T-cell (primary cell): ENCODE results near the gene AXIN2. TPM values are rescaled to one million over a fixed set of nuclear protein-coding genes. Genes with fewer than 3 reads are reported as not detected.

ENCODE experiments used
- ATAC-seq, 4 experiments: fragments of 200-7000 bp in 3 of 4; fragments of 150-1000 bp in 1 of 4; cut with Tn5 transposase; replicated peaks in 1 of 4; 1 replicate in 3 of 4; 2 replicates in 1 of 4; pipeline ENCODE4 v1.10.0; 2021; ENCODE audit warnings: moderate library complexity in 3 of 4, mild to moderate bottlenecking in 2 of 4, moderate number of reproducible peaks in 1 of 4
- CTCF ChIA-PET, 2 donors: fragments of 300-600 bp; sonication (Branson Sonifier 250); formaldehyde crosslinking; loops; one replicate each; lab custom pipeline; 2022; ENCODE audit warnings: antibody characterized with exemption in 2 of 2; lab: Charles Lee
- POLR2A ChIA-PET, 2 donors: fragments of 300-600 bp; sonication (Branson Sonifier 250); formaldehyde crosslinking; loops; one replicate each; lab custom pipeline; 2022; ENCODE audit warnings: antibody characterized with exemption in 2 of 2; lab: Charles Lee
- DNase-seq, 35 experiments: peaks; one replicate each; pipeline versions ENCODE4 v3.0.0 to v3.0.0-alpha.2; 2013 to 2023
- H3K27ac ChIP-seq: one replicate; pipeline ENCODE4 v1.5.1; 2013; ENCODE audit warnings: low read length
- H3K27me3 ChIP-seq, 2 experiments: replicated peaks in 1 of 2; 1 replicate in 1 of 2; 2 replicates in 1 of 2; pipeline versions ENCODE4 v1.6.1 to v1.7.0; 2013; ENCODE audit warnings: low read length in 1 of 2, mixed read lengths in 1 of 2; ENCODE audit not compliant: control insufficient read depth in 2 of 2, insufficient read depth in 2 of 2; ENCODE audit errors: extremely low read depth in 1 of 2
- H3K36me3 ChIP-seq, 2 donors: 1 replicate in 1 of 2; 2 replicates in 1 of 2; pipeline versions ENCODE4 v1.6.1 to v1.7.0; 2013; ENCODE audit warnings: low read length in 1 of 2; ENCODE audit not compliant: control insufficient read depth in 2 of 2, insufficient read depth in 1 of 2; ENCODE audit errors: extremely low read depth in 1 of 2
- H3K4me1 ChIP-seq, 2 experiments: 1 replicate in 1 of 2; 2 replicates in 1 of 2; pipeline versions ENCODE4 v1.6.1 to v1.7.0; 2013; ENCODE audit warnings: low read length in 2 of 2, mixed read lengths in 1 of 2; ENCODE audit not compliant: insufficient read depth in 2 of 2, control insufficient read depth in 1 of 2; ENCODE audit errors: extremely low read depth in 1 of 2
- H3K4me3 ChIP-seq, 2 donors: 1 replicate in 1 of 2; 2 replicates in 1 of 2; pipeline versions ENCODE4 v1.5.1 to v1.7.0; 2013; ENCODE audit warnings: mild to moderate bottlenecking in 2 of 2, low read length in 1 of 2, moderate library complexity in 1 of 2; ENCODE audit not compliant: control insufficient read depth in 1 of 2; ENCODE audit errors: extremely low read depth in 1 of 2
- H3K9me3 ChIP-seq: 2 replicates; pipeline ENCODE4 v1.7.0; 2013
- H3K27ac Mint-ChIP-seq, 2 donors: one replicate each; pipeline ENCODE4 v1.8.0; 2020 to 2021; ENCODE audit warnings: mild to moderate bottlenecking in 2 of 2, mixed read lengths in 2 of 2
- H3K27me3 Mint-ChIP-seq, 2 donors: one replicate each; pipeline ENCODE4 v1.8.0; 2021 to 2022; ENCODE audit warnings: mixed read lengths in 2 of 2
- H3K36me3 Mint-ChIP-seq: one replicate; pipeline ENCODE4 v1.8.0; 2021; ENCODE audit warnings: mixed read lengths
- H3K4me1 Mint-ChIP-seq, 3 donors: one replicate each; pipeline ENCODE4 v1.8.0; 2020 to 2022; ENCODE audit warnings: mixed read lengths in 3 of 3, mild to moderate bottlenecking in 1 of 3
- H3K4me3 Mint-ChIP-seq, 3 donors: one replicate each; pipeline ENCODE4 v1.8.0; 2020 to 2022; ENCODE audit warnings: mild to moderate bottlenecking in 3 of 3, mixed read lengths in 3 of 3, moderate library complexity in 3 of 3
- H3K9me3 Mint-ChIP-seq, 3 donors: one replicate each; pipeline ENCODE4 v1.8.0; 2020 to 2022; ENCODE audit warnings: mixed read lengths in 3 of 3
- WGBS: methylation state at CpG from one replicate; pipeline ENCODE4 v1.1.5; 2013; ENCODE audit warnings: missing lambda C conversion rate; ENCODE audit not compliant: insufficient coverage; 5-methylcytosine and 5-hydroxymethylcytosine counted together
- total RNA-seq, 35 experiments: library from RNA in 6 of 35; stranded (reverse) in 6 of 35; fragments of 120-200 nt in 1 of 35; gene quantifications; one replicate each; pipeline versions ENCODE4 v1.2.1 to v1.2.4 and lab custom pipeline; 2013 to 2026

AXIN2 gene
- total RNA-seq, 5 donors from 2014 or later (not counting 1 experiment from before 2014, with no cell fraction given) = 35.8 to 44.9 (median 40.2) TPM

DNA sequence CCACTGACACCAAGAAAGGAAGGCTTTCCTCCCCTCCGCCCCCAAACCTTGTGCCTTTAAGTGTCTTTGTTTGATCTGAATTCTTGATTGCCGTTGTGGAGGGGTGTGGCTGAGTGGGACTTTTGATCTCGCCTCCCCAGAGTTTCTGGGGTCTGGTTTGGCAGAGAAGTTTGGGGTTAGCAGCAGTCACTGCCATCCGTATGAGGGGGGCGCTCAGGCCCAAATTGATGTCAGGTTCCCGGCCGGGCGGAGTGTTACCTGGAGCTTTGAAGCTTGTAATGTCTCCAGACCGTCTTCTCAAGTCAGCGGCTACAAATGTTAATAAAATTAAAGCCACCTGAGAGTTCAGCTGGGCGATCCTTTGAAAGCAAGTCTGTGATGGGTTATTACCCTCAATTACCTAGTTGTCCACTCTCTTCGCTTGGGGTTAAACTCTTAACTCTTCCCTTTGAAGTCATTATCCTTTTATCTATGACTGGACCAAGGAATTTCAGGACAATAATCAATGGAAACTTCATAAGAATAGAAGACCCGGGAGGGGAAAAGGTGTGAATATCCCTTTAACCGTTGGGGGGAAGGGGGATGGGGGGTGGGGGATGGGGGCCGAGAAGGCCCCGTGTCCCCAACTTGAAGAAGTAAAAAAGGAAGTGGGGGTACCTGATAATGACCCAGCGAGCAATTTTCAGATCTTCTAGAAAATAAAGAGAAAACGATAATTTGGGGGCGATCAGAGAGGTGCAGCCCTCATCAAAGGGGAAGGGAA is 31.8 kb upstream of the AXIN2 start:
- POLR2A ChIA-PET = interaction anchor here (0.6 to 0.7 kb wide), 2 partner anchors 11 to 316 kb away, joined by 3 read pairs; no protein-coding TSS in a partner anchor
- peak overlapping the region in 1 of 2 donors; percentile 44 for H3K27ac Mint-ChIP-seq
- WGBS = 35% methylated on average over 7 of the region's 19 CpGs
- no peak overlapping the region for H3K27ac ChIP-seq
- peaks cover 0 to 4% of the 10 kb centered on the region in 2 donors for H3K27me3 Mint-ChIP-seq
- DNase-seq (peak in 19 of 35 experiments; percentile 2 to 51 (median 13)), ATAC-seq (peak in 3 of 4 experiments; percentile 31 to 74 (median 53))
- peaks cover 21 to 25% of the 10 kb centered on the region in 2 experiments for H3K4me1 ChIP-seq
- peak overlapping the region; percentile 51 to 83 (median 53) for H3K4me3 Mint-ChIP-seq
- H3K4me3 ChIP-seq = peak overlapping the region in 1 of 2 donors; percentile 39
- peaks cover 27 to 40% (median 32%) of the 10 kb centered on the region in 3 donors for H3K4me1 Mint-ChIP-seq
- H3K27me3 ChIP-seq = peaks cover 0 to 18% of the 10 kb centered on the region in 2 experiments
- CTCF ChIA-PET = no interaction called here
- H3K9me3 ChIP-seq = no peaks in the 10 kb centered on the region
- no peaks in the 10 kb centered on the region for H3K36me3 ChIP-seq
- no peaks in the 10 kb centered on the region for H3K9me3 Mint-ChIP-seq
- H3K36me3 Mint-ChIP-seq = no peaks in the 10 kb centered on the region

DNA sequence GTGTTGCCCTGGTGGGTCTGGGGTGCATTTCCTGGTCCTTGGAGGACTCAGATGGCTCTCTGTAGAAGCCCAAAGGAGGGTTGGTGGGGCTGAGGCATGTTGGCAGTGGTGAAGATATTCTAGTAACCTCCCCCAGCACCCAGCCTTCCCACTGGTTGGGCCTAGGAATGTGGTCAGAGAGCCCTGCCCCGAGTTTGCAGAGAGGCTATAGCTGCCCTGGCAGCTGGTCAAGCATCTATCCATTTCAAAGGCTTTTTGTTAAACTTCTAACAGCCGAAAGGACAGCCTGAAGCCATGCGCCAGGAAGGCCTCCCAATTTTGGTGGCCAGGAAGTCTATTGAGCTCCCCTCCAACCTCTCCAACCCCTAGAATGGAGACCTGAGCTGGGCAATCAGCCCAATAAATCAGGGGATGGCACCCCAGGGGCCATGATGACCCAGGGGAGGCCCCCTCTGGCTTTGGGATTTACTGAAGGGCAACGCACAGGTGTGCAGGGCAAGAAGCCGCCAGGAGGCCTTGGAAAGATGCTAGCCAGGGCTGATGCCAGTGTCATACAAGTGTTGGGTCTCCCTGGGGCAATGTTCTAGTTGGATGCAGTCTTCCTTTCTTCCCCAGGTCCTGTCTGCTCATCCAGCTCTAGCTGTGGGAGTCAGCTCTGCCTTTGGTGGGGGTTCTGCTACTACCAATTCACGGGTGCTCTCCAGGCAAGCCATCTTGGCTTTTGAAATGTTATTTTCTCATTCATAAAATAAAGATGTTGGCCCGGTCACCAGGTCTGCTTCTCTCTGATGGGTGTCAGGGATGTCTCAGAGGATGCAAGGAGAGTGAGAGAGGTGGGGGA is 30.9 kb upstream of the AXIN2 start:
- Mint-ChIP-seq H3K4me1 (peaks cover 31 to 46% (median 41%) of the 10 kb centered on the region in 3 donors), H3K4me3 (peak overlapping the region in 1 of 3 donors; percentile 83), H3K27ac (no peak overlapping the region), H3K9me3 (no peaks in the 10 kb centered on the region), H3K36me3 (no peaks in the 10 kb centered on the region), H3K27me3 (peaks cover 0 to 4% of the 10 kb centered on the region in 2 donors)
- H3K4me3 ChIP-seq = no peak overlapping the region
- H3K9me3 ChIP-seq = no peaks in the 10 kb centered on the region
- WGBS = 85% methylated on average over 5 of the region's 7 CpGs
- no peak for DNase-seq
- POLR2A ChIA-PET = interaction anchor here in 1 of 2 donors (0.6 kb wide), 1 partner anchor 69 kb away, joined by 4 read pairs; no protein-coding TSS in a partner anchor
- peak in 1 of 4 experiments; percentile 16 for ATAC-seq
- H3K27ac ChIP-seq = no peak overlapping the region
- CTCF ChIA-PET = no interaction called here
- H3K36me3 ChIP-seq = no peaks in the 10 kb centered on the region
- peaks cover 29 to 32% of the 10 kb centered on the region in 2 experiments for H3K4me1 ChIP-seq
- peaks cover 0 to 18% of the 10 kb centered on the region in 2 experiments for H3K27me3 ChIP-seq

DNA sequence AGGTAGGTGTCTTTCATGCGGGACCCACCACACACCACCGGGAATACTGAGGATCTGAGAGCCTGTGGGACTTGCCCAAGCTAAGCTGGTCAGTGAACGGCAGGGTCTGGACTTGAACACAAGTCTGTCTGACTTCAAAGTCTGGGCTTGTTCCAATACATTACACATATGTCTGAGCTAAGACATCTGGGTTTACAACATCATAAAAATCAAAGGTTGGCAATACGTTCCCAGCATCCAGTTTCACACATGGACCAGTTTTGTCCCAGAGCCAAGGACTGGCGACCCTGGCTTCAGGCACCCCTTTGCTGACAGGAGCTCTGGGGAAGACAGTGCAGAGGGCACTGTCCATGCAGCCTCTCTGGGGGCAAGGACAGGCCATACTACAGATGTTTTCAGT is 27.9 kb upstream of the AXIN2 start:
- H3K27me3 Mint-ChIP-seq = peaks cover 0 to 4% of the 10 kb centered on the region in 2 donors
- no peaks in the 10 kb centered on the region for H3K9me3 Mint-ChIP-seq
- DNase-seq (no peak), ATAC-seq (no peak)
- peaks cover 39 to 53% (median 51%) of the 10 kb centered on the region in 3 donors for H3K4me1 Mint-ChIP-seq
- Histone ChIP-seq H3K4me1 (peaks cover 33 to 42% of the 10 kb centered on the region in 2 experiments), H3K9me3 (no peaks in the 10 kb centered on the region), H3K27ac (no peak overlapping the region), H3K27me3 (peaks cover 0 to 13% of the 10 kb centered on the region in 2 experiments), H3K4me3 (no peak overlapping the region), H3K36me3 (no peaks in the 10 kb centered on the region)
- WGBS = 90% methylated on average over 5 of the region's 5 CpGs
- H3K27ac Mint-ChIP-seq = no peak overlapping the region
- ChIA-PET POLR2A (no interaction called here), CTCF (no interaction called here)
- no peaks in the 10 kb centered on the region for H3K36me3 Mint-ChIP-seq
- no peak overlapping the region for H3K4me3 Mint-ChIP-seq

DNA sequence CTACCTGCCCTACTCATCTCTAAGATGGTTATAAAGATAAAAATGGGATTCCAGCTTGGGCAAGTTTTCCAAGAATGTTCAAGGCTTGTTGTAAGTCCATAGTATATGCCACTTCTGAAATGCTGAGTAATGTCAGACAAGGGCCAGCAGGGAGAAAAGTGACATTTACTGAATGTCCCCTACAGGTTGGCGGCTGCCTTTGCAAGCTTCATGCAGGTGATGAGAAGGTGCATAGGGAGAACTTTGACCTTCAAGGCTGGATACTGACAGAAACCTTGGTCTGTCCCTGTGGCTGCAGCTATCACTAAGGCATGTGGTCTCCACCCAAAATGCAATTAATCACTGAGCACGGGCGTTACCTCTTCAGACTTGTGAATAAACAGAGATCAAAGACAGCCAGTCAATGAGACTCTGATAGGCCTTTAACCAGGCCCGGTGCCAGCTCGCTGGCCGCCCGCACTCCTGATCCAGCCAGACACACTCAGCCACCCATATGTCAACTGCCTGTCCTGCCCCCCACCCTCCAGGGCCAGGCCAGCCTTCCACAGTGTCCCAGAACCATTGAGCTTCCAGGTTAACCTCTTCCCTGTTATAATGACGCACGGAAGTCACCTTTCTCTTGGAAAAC is 26.8 kb upstream of the AXIN2 start:
- peaks cover 36 to 48% (median 48%) of the 10 kb centered on the region in 3 donors for H3K4me1 Mint-ChIP-seq
- H3K4me1 ChIP-seq = peaks cover 33 to 44% of the 10 kb centered on the region in 2 experiments
- H3K36me3 ChIP-seq = no peaks in the 10 kb centered on the region
- ChIA-PET CTCF (no interaction called here), POLR2A (interaction anchor here in 1 of 2 donors (0.6 kb wide), 1 partner anchor 93 kb away, joined by 6 read pairs; no protein-coding TSS in a partner anchor)
- peak overlapping the region in 1 of 3 donors; percentile 2 for H3K4me3 Mint-ChIP-seq
- H3K9me3 Mint-ChIP-seq = no peaks in the 10 kb centered on the region
- peaks cover 0 to 3% of the 10 kb centered on the region in 2 donors for H3K27me3 Mint-ChIP-seq
- DNase-seq (no peak), ATAC-seq (no peak)
- H3K4me3 ChIP-seq = no peak overlapping the region
- peaks cover 0 to 12% of the 10 kb centered on the region in 2 experiments for H3K27me3 ChIP-seq
- 92% methylated on average over 8 of the region's 9 CpGs for WGBS
- no peak overlapping the region for H3K27ac ChIP-seq
- H3K9me3 ChIP-seq = no peaks in the 10 kb centered on the region
- H3K27ac Mint-ChIP-seq = no peak overlapping the region
- no peaks in the 10 kb centered on the region for H3K36me3 Mint-ChIP-seq

DNA sequence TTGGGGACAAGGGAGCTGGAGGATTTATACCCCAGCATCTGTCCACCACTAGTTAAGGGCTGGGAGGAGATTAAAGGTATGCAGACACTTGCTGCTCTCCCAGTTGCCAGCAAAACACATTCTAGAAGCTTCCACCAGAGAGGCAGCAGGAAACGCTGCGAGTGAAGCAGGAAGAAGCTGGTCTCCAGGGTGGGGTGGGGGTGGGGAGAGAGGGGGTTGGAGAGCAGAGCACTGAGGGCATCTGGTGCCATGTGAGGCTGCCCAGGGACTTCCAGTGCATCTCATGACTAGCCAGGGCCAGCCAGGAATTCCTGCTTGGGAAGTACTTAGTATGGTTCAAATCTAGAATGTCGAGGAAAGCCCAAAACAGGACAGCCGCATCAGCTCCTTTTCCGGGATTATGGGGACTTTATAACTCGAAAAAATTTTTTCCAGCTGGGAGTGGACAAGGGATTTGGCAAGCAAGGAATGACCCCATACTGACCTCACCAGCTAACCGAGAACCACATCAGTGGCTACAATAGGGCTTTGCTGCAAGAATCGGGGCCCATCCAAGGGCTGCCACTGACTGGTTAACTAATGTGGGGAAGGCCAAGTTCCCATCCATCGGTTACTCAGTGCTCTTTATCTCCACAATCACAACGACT is 26.2 kb upstream of the AXIN2 start:
- Histone ChIP-seq H3K27ac (no peak overlapping the region), H3K36me3 (no peaks in the 10 kb centered on the region), H3K27me3 (peaks cover 0 to 6% of the 10 kb centered on the region in 2 experiments), H3K4me3 (no peak overlapping the region), H3K4me1 (peaks cover 31 to 38% of the 10 kb centered on the region in 2 experiments), H3K9me3 (no peaks in the 10 kb centered on the region)
- CTCF ChIA-PET = no interaction called here
- Mint-ChIP-seq H3K27ac (peak overlapping the region in 1 of 2 donors; percentile 37), H3K36me3 (no peaks in the 10 kb centered on the region), H3K9me3 (no peaks in the 10 kb centered on the region), H3K27me3 (no peaks in the 10 kb centered on the region), H3K4me3 (peak overlapping the region in 1 of 3 donors; percentile 8), H3K4me1 (peaks cover 30 to 42% (median 42%) of the 10 kb centered on the region in 3 donors)
- POLR2A ChIA-PET = interaction anchor here in 1 of 2 donors (0.6 kb wide), 2 partner anchors 81 to 92 kb away, joined by 4 to 6 read pairs; no protein-coding TSS in a partner anchor
- no CpG with 5 or more reads among the region's 10 CpGs for WGBS
- ATAC-seq (no peak), DNase-seq (no peak)
